ENCODE results near the gene PIP5K1C.

The PIP5K1C gene

GRCh38 chr19:3684817-3685410 is 15.4 kb downstream of the PIP5K1C start:
- TF ChIP-seq POLR2AphosphoS5 (IDR thresholded peaks at IDR 0.05; ENCODE audit: borderline replicate concordance, low read depth, low read length) (no peak), FOXP2 (optimal IDR thresholded peaks at IDR 0.05; ENCODE audit: control extremely low read depth, extremely low read length, insufficient read depth) (no peak), EZH2 (IDR thresholded peaks at IDR 0.05) (no peak)
- peaks cover 6% of the 10 kb centered on the region; the same call in 1 of the 2 replicates for H3K36me3 ChIP-seq (ENCODE audit: insufficient read depth, low read length)
- H3K9ac ChIP-seq (ENCODE audit: insufficient read length), result no peak overlapping the region
- no peak overlapping the region for H3K27ac ChIP-seq
- no peak overlapping the region for H3K4me3 ChIP-seq
- DNase-seq (ENCODE audit: low read depth, low spot score), result no peak
- no peaks in the 10 kb centered on the region for H3K9me3 ChIP-seq (ENCODE audit: low read depth, low read length)

- Histone ChIP-seq H3K9ac (ENCODE audit: insufficient read length) (no peak overlapping the region), H3K27ac (no peak overlapping the region), H3K36me3 (ENCODE audit: insufficient read depth, low read length) (peaks cover 6% of the 10 kb centered on the region; the same call in 1 of the 2 replicates), H3K4me3 (no peak overlapping the region; the same call in 1 of the 2 replicates), H3K9me3 (ENCODE audit: low read depth, low read length) (no peaks in the 10 kb centered on the region)
- DNase-seq (ENCODE audit: low read depth, low spot score), result peak; percentile 6
- no peak for TF ChIP-seq POLR2AphosphoS5 (IDR thresholded peaks at IDR 0.05; ENCODE audit: borderline replicate concordance, low read depth, low read length)
- no peak for TF ChIP-seq EZH2 (IDR thresholded peaks at IDR 0.05)
- TF ChIP-seq FOXP2 (optimal IDR thresholded peaks at IDR 0.05; ENCODE audit: control extremely low read depth, extremely low read length, insufficient read depth), result no peak
Measured at GRCh38 chr19:3684054-3684816, 16.0 kb downstream of the PIP5K1C start.

- H3K27ac ChIP-seq, result no peak overlapping the region
- H3K9me3 ChIP-seq (ENCODE audit: low read depth, low read length), result no peaks in the 10 kb centered on the region
- H3K4me3 ChIP-seq, result peak overlapping the region; percentile 22; the same call in 1 of the 2 replicates
- peak; percentile 16 for DNase-seq (ENCODE audit: low read depth, low spot score)
- H3K36me3 ChIP-seq (ENCODE audit: insufficient read depth, low read length), result peaks cover 6% of the 10 kb centered on the region; the same call in 1 of the 2 replicates
- TF ChIP-seq FOXP2 (optimal IDR thresholded peaks at IDR 0.05; ENCODE audit: control extremely low read depth, extremely low read length, insufficient read depth) (no peak), EZH2 (IDR thresholded peaks at IDR 0.05) (no peak), POLR2AphosphoS5 (IDR thresholded peaks at IDR 0.05; ENCODE audit: borderline replicate concordance, low read depth, low read length) (no peak)
- H3K9ac ChIP-seq (ENCODE audit: insufficient read length), result no peak overlapping the region
Measured at GRCh38 chr19:3683405-3684053, 16.7 kb downstream of the PIP5K1C start.

GRCh38 chr19:3682741-3683404 is 17.4 kb downstream of the PIP5K1C start:
- Histone ChIP-seq H3K4me3 (no peak overlapping the region), H3K9ac (ENCODE audit: insufficient read length) (no peak overlapping the region), H3K27ac (no peak overlapping the region), H3K36me3 (ENCODE audit: insufficient read depth, low read length) (peaks cover 6% of the 10 kb centered on the region; the same call in 1 of the 2 replicates), H3K9me3 (ENCODE audit: low read depth, low read length) (no peaks in the 10 kb centered on the region)
- no peak for TF ChIP-seq EZH2 (IDR thresholded peaks at IDR 0.05)
- TF ChIP-seq FOXP2 (optimal IDR thresholded peaks at IDR 0.05; ENCODE audit: control extremely low read depth, extremely low read length, insufficient read depth), result no peak
- TF ChIP-seq POLR2AphosphoS5 (IDR thresholded peaks at IDR 0.05; ENCODE audit: borderline replicate concordance, low read depth, low read length), result no peak
- no peak for DNase-seq (ENCODE audit: low read depth, low spot score)

GRCh38 chr19:3682286-3682685 is 18.0 kb downstream of the PIP5K1C start:
- no peak overlapping the region for H3K9ac ChIP-seq (ENCODE audit: insufficient read length)
- H3K36me3 ChIP-seq (ENCODE audit: insufficient read depth, low read length), result peaks cover 6% of the 10 kb centered on the region; the same call in 1 of the 2 replicates
- no peak overlapping the region for H3K4me3 ChIP-seq
- no peak overlapping the region for H3K27ac ChIP-seq
- TF ChIP-seq FOXP2 (optimal IDR thresholded peaks at IDR 0.05; ENCODE audit: control extremely low read depth, extremely low read length, insufficient read depth), result no peak
- no peak for TF ChIP-seq EZH2 (IDR thresholded peaks at IDR 0.05)
- no peak for TF ChIP-seq POLR2AphosphoS5 (IDR thresholded peaks at IDR 0.05; ENCODE audit: borderline replicate concordance, low read depth, low read length)
- H3K9me3 ChIP-seq (ENCODE audit: low read depth, low read length), result no peaks in the 10 kb centered on the region
- DNase-seq (ENCODE audit: low read depth, low spot score), result no peak

- Histone ChIP-seq H3K9ac (ENCODE audit: insufficient read length) (no peak overlapping the region), H3K36me3 (ENCODE audit: insufficient read depth, low read length) (peaks cover 6% of the 10 kb centered on the region; the same call in 1 of the 2 replicates), H3K9me3 (ENCODE audit: low read depth, low read length) (no peaks in the 10 kb centered on the region), H3K4me3 (no peak overlapping the region), H3K27ac (no peak overlapping the region)
- DNase-seq (ENCODE audit: low read depth, low spot score), result no peak
- TF ChIP-seq POLR2AphosphoS5 (IDR thresholded peaks at IDR 0.05; ENCODE audit: borderline replicate concordance, low read depth, low read length) (no peak), FOXP2 (optimal IDR thresholded peaks at IDR 0.05; ENCODE audit: control extremely low read depth, extremely low read length, insufficient read depth) (no peak), EZH2 (IDR thresholded peaks at IDR 0.05) (no peak)
Measured at GRCh38 chr19:3680939-3681338, 19.3 kb downstream of the PIP5K1C start.

GRCh38 chr19:3679581-3679980 is 20.7 kb downstream of the PIP5K1C start:
- Histone ChIP-seq H3K9me3 (ENCODE audit: low read depth, low read length) (no peaks in the 10 kb centered on the region), H3K9ac (ENCODE audit: insufficient read length) (no peak overlapping the region), H3K4me3 (no peak overlapping the region), H3K27ac (no peak overlapping the region), H3K36me3 (ENCODE audit: insufficient read depth, low read length) (peaks cover 5% of the 10 kb centered on the region; the same call in 1 of the 2 replicates)
- no peak for TF ChIP-seq FOXP2 (optimal IDR thresholded peaks at IDR 0.05; ENCODE audit: control extremely low read depth, extremely low read length, insufficient read depth)
- TF ChIP-seq EZH2 (IDR thresholded peaks at IDR 0.05), result no peak
- TF ChIP-seq POLR2AphosphoS5 (IDR thresholded peaks at IDR 0.05; ENCODE audit: borderline replicate concordance, low read depth, low read length), result no peak
- DNase-seq (ENCODE audit: low read depth, low spot score), result no peak
